NCI-H1694 treated with DMSO at 0.1 percent for 48 hours (cell line): Measurements from ENCODE around the gene DDX6.
"Not testable (repeated sequence)": the region's sequence is repeated elsewhere in the genome, so short reads cannot be mapped to it uniquely, and the experiment has no call there.

Experiments
- DNase-seq: peaks from one replicate; lab custom pipeline; 2025; lab: John Stamatoyannopoulos, UW

Gene DDX6

DNA sequence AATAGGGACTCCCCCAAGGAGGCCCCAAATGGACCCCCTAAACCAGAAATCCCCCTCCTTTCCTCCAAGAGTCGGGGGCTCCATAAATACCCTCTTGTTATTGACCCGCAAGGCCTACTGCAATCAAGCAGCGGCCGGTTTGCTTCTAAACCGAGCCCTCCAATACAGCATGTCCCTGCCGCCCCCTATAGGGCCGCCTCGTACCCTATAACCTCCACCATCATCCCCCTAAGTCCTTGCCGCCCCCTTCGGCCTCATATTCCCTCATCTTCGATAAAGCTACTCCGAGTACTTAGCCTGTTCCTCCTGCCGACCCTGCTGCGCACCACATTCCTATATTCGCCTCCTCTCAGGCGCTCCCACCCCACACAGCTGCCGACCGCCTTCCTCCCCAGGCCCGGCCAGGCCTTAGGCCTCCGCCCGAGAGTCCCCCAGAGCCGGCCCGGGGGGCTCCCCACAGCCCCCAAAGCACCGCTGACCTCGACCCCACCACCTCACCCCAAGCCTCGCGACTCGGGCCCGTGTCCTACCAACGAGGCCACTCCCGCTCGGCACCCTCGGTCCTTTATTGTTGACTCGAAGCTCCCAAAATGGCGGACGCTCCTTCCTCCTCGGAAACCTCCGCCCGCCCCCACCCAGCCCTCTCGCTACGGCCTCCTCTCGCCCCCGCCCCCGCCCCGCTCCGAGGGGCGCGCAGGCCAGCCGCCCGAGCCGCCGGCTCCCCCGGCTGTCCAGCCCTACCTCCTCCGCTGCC is 430 bp downstream of the DDX6 start:
- peak; percentile 4 for DNase-seq

DNA sequence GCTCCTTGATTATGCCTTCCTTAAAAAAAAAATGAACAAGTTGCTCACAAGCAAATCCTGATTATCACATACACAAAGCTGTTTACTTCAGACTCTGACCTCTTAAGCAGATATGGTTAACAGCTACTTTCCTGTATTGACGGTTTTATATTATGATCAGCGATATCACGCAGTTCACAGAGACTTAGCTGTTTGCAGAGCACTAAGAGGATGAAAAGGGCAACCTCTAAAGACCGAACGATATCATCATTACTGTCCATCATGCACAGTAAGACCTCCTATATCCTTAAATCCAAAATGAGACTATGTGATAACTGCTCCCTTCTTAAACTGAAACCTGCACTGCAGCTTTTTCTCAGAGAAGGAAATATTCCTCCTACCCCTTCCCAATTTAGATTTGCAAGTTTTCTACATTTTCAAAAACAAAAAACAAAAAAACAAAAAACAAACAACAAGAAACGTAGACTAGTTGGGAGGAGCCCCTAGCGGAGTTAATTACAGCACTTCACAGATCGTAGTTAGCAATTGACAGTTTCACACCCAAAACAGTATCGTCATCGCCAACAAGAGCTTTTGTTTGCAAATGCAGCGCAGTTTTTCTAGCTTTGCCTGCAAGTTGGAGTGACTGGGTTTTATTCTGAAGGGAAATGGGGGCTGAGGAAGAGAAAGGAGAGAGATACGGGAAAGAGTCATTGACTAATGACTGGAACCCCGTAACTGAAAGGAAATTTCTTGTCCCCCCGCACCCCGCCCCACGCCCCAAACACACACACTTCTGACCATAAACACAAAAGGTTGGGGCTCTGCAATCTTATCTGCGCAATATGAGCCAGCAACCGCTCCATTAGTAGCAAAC is 1.2 kb downstream of the DDX6 start:
- no peak for DNase-seq

DNA sequence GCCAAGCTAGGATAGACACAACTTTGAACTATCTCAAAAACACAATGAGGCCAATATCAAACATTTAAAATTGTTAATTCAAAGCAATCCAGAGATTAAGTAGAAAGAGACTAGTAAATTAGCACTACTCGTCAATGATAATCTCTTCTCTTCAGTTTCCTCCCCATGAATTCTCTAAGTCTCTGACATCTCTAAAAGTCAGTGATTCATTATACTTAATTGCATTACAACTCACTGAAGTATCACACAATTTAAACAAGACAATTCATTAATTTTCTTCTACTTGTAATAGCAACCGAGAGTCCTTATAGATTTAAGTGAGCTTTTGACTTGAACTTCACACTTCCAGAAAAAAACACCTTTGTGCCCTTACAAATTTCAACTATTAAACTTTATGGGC is 4.3 kb downstream of the DDX6 start:
- no peak for DNase-seq

DNA sequence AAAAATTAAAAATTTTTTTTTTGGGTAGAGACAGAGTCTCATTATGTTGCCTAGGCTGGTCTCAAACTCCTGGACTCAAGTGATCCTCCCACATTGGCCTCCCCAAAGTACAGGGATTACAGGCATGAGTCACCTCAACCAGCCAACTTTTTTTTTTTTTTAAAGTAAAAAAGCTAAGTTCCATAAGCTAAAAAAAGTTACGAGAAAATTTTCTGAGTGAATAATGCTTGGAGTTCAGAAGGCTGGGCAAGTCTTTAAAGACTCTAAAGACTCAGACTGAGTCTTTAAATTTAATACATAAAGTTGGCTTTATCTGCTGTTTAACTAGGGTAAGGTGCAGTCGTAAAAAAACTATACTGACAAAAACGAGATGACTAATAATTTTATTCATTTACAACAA is 5.6 kb downstream of the DDX6 start:
- no peak for DNase-seq

DNA sequence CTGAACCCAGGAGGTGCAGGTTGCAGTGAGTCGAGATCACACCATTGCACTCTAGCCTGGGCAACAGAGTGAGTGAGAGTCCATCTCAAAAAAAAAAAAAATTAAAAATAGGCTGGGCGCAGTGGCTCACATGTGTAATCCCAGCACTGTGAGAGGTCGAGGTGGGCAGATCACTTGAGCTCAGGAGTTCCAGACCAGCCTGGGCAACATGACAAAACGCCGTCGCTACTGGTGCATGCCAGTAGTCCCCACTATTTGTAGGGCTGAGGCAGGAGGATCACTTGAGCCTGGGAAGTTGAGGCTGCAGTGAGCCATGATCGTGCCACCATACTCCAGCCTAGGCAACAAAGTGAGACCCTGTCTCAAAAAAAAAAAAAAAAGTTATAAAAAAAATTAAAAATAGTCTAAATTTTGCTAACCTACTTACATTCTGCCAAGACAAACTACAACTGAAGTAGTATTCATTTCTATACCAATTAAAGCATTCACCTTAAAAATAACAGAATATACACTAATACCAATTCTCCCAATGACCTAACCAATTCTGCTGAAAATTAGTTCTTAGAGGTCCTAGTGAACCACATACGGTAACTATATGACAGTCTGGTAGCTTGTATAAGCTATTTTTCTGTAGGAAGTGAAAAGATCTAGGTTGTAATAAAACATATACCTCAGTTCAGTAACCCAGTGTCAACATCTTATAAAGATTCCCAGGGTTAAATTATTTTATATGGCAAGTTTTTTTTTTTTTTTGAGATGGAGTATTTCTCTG is 7.1 kb downstream of the DDX6 start:
- DNase-seq: no peak

DNA sequence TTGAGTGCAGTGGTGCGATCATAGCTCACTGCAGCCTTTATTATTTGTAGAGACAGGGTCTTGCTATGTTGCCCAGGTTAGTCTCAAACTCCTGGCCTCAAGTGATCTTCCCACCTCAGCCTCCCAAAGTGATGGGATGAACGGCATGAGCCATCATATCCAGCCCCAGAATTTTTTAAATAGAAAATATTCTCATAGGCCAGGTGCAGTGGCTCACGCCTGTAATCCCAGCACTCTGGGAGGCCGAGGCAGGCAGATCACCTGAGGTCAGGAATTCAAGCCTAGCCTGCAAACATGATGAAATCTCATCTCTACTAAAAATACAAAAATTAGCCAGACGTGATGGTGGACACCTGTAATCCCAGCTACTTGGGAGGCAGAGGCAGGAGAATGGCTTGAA is 7.6 kb downstream of the DDX6 start:
- DNase-seq: not testable (repeated sequence)

DNA sequence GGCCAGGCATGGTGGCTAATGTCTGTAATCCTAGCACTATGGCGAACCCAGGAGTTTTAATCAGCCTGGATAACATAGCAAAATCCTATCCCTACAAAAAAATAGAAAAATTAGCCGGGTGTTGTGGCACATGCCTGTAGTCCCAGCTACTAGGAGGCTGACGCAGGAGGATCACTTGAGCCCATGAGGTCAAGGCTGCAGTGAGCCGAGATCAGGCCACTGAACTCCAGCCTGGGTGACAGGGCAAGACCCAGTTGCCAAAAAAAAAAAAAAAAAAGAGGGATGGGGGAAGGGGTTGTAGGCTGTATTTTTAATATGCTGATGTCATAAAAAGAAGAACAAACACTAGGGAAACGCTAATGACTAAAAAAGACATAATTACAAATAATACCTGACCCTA is 12.1 kb downstream of the DDX6 start:
- no peak for DNase-seq

DNA sequence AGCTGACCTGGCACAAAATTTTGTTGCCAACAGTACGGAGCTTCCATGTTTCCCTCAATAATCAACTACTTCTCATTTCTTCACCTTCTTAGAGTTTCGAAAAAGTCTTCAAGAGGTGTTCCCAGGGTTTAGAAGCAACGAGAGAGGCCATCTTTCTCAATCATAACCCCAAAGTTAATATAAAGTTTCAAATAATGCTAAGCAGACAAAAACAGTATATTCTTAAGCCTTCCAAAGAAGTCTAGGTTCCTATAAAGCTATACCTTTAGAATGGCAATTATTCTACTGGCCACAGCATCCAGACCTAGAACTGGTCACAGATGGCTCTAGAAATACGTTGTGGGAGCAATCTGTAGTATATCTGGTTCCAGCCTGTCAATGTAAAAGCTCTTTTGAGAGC is 16.9 kb downstream of the DDX6 start:
- DNase-seq: no peak

DNA sequence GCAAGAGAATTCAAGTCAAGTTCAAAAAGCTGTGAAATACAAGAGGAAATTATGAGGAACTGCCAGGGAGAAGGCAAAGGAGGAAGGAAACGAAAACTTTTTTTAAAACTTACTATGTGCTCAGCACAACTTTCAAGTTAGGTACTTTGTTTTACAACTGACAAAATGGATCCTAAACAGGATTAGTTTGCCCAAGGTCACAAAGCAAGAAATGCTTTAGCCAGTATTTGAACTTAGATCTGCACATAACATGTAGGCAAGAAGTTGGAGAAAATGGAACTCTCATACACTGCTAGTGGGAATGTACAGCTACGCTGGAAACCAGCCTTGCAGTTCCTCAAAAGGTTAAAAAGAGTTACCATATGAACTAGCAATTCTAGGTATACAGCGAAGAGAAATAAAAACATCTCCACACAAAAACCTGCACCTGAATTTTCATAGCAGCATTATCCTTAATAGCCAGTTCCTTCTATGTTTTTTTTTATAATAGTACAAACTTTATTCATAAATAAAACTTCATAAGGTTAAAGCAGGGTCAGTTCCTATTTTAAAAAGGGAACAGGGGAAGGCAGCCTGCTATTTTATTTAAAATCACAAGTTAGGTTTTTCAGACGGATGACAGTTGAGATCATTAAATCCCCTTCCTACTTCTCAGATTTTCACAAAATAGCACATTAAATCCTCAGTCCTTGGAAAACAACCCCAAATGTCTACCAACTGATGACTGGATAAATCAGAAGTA is 19.2 kb downstream of the DDX6 start:
- DNase-seq: no peak

DNA sequence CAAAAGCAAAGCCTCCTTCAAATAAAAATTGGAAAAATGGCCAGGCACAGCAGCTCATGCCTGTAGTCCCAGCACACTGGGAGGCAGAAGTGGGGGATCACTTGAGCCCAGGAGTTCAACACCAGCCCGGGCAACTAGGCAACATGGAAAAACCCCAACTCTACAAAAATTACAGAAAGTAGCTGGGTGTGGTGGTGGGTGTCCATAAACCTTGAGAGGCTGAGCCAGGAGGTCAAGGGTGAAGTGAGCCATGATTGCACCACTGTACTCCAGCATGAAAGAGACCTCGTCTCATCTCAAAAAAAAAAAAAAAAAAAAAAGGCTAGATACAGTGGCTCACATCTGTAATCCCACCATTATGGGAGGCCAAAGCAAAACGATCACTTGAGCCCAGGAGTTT is 22.3 kb downstream of the DDX6 start:
- no peak for DNase-seq

DNA sequence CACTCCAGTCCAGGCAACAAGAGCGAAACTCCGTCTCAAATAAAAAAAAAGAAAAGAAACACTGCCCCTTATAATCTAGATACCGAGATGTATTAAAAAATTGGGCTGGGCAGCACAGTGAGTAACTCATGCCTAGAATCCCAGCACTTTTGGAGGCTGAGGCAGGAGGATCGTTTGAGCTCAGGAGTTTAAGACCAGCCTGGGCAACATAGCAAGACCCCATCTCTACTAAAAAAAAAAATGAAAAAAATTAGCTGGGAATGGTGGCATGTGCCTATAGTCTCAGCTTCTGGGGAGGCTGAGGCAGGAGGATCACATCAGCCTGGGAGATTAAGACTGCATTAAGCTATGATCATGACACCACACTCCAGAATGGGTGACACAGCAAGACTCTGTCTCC is 24.9 kb downstream of the DDX6 start:
- DNase-seq: no peak

DNA sequence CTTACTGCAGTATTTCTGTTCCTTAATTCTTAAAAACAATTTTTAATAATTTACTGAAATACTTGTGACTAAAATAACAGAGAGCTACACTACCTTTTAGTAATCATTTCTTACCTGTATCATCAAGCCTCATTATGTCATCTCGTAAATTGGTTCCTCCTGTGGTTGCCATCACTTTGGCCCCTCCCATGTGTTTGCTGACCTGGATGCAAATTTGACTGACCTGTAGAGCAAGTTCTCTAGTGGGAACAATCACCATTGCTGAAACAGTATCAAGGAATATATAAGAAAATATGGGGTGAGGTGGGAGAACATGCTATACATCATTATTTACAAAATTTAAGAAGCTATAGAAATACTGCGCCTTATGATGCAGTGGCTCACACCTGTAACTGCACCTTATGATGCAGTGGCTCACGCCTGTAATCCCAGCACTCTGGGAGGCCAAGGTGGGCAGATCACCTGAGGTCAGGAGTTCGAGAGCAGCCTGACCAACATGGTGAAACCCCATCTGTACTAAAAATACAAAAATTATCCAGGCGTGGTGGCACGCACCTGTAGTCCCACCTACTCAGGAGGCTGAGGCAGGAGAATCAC is 25.8 kb downstream of the DDX6 start:
- not testable (repeated sequence) for DNase-seq

DNA sequence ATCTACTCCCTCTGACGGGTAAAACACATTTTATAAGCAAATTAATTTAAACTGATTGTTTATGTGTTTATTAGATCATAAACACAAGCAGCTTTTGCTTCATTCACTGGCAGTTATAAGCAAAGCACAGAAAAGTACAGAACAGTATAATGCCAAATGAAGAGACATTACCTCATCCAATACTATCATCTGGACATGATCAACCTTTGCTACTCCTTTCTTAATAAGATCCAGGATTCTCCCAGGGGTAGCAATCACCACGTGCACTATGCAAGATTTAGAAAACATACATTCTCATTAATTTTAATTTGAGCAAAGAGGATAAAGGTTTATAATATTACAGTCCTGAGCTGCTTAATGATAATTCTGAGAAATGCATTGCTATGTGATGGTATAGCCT is 27.9 kb downstream of the DDX6 start:
- DNase-seq: no peak

DNA sequence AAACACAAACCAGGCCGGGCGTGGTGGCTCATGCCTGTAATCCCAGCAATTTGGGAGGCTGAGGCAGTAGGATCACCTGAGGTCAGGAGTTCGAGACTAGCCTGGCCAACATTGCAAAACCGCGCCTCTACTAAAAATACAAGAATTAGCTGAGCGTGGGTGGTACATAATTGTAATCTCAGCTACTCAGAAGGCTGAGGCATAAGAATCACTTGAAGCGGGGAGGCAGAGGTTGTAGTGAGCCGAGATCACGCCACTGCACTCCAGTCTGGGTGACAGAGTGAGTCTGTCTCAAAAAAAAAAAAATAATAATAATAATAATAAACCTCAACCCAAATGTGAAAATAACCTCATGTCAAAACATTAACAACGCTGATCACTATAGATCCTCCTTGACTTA is 29.0 kb downstream of the DDX6 start:
- DNase-seq: not testable (repeated sequence)

DNA sequence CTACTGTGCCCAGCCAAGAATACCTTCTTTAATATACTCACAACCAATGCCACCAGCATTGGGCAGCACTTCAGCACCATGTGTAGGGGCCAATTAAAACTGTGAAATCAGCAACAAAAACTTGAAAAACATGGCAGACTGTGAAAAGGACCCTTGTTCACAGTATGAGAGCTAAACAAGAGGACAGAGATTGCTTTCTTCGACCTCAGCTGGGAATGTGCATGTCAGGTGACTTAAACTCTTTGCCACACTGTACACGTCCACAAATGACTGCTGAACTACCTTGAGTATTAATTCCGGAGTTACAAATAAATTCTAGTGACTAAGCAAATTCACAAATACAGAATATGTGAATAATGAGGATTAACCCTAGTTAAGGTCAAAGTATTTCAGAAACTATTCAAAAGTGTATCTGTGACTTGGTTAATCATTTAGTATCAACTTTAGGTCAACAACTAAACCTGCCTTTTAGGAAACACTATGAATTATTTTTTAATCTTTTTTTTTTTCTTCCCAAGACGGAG is 33.0 kb downstream of the DDX6 start:
- DNase-seq: no peak

DNA sequence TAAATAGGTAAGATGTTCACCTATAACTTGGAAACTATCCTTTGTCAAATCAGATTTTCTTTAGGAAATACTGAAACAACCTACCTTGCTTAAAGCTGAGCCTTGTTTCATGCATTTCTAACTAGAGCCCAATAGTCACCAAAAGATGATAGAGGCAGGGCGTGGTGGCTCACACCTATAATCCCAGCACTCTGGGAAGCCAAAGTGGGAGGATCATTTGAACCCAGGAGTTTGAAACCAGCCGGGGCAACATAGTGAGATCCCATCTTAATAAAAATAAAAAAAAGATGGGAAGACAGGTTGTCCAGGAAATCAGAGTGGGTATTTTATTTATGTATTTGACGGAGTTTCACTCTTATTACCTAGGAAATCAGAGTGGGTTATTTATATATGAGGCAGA is 38.3 kb downstream of the DDX6 start:
- DNase-seq: no peak

DNA sequence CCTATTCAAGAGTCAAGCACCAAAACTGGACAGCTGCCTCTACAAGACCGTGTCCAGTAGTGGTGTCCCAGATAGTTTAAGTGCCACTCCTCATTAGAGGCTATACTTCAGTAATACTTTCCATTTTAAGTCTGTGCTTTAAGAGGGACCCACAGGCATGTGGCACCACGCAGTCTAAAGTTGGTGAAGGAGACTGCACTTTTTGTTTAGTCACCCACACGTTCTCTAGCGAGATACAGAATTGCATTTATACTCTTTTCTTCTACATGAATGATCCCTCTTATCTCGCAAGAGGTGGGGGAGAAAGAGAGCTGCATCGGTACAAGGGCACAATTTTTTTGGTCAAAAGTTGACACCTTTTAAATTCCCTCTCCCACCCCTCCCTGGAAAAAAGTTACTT is 41.5 kb downstream of the DDX6 start:
- no peak for DNase-seq

DNA sequence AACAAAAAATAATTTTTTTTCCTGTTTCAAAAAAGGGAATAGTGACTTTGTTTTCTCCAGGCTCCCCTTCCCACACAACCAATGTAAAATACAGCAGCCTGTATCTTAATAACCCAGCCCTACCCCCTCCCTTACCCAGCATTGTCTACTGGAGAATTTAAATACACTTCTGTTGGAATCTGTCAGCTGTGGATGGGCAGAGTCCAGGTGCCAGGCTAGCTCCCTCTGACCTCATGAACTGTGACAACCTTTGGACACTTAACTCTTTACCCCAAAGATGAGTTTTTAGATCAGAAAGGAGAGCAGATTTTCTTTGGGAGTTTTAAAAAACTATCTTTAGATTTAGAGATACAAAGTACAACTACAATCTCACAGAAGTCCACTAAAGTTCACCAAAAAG is 42.9 kb downstream of the DDX6 start:
- no peak for DNase-seq

DNA sequence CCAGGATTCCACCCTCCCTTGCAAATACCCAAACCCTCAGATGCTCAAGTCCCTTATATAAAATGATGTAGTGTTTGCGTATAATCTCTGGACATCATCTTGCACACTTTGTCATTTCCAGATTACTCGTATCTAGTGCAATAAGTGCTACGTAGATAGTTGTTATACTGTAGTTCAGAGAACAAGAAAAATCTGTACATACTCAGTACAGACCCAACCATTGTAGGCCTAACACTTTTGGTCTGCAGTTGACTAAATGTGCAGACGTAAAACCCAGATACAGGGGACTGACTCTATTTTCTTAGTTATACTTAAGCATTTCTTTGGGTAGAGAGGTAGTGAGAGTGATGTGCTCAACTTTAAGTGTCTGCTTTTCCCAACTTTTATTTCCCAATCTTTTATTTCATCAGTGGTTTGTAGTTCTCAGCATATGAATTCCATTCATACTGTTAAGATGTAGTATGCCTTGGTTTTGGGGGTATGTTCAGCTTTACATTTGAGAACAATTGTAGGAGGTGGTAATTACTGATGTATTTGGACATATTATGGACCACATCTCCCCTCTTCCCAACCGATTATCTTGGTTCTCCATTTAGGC is 43.9 kb downstream of the DDX6 start:
- DNase-seq: no peak

DNA sequence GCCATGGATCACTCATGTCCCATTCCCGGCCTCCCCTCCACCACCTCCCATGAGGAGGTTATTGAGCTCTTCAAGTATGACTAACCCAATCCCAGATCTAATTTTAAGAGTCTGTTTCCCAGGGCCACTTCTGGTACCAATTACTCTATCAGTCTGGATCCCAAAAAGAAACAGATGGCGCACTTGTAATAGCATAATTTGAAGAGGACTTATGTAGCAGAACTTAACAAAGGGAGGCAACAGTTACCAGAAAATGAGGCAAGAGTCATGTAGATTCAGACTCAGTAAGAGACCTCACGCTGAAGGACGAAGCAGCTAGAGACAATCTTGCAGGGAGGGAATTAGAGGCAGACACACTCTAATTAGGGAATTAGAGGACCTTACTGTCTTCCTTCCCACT is 46.9 kb downstream of the DDX6 start:
- DNase-seq: peak; percentile 6

DNA sequence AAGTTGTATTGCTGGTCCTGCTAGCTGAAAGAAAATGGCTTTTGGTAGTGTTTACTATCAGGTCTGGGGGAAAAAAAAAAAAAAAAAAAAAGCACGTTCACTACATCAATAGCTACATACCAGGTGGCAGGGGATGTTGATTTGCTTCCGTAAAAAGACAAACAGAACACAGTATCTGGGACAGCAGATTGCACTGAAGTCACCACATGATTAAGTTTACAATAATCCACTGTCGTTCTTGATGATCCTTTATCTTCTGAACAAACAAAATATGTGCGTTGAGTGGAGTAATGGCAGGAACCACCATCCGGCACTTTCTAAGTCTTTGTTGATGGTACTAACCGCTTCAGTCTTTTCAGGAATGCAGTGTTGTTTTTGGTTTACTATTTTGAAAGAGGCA is 48.7 kb downstream of the DDX6 start:
- no peak for DNase-seq
